GM06990 (cell line): ENCODE results near the gene SCYGR8.

Experiments used
- DNase-seq: peaks from one replicate; pipeline ENCODE4 v3.0.0-alpha.2; 2011; ENCODE audit not compliant: insufficient read length; ENCODE audit errors: extremely low read depth
- H3K27me3 ChIP-seq: replicated peaks from 2 replicates; pipeline ENCODE4 v1.6.0; 2011; ENCODE audit warnings: low read length; ENCODE audit not compliant: control insufficient read depth, insufficient read depth
- H3K36me3 ChIP-seq: 2 replicates; pipeline ENCODE4 v1.5.1; 2011; ENCODE audit warnings: low read length; ENCODE audit not compliant: control insufficient read depth, insufficient read depth
- H3K4me3 ChIP-seq: replicated peaks from 2 replicates; pipeline ENCODE4 v1.5.1; 2011; ENCODE audit warnings: low read depth, mild to moderate bottlenecking, control low read depth, low read length
- TF ChIP-seq, protein P1 (sequence below): IDR thresholded peaks from 2 replicates; pipeline ENCODE4 v1.5.1; 2011; ENCODE audit warnings: low read length, control low read depth, mild to moderate bottlenecking, inconsistent platforms; ENCODE audit not compliant: insufficient read depth, poor library complexity, severe bottlenecking

SCYGR8 gene

DNA sequence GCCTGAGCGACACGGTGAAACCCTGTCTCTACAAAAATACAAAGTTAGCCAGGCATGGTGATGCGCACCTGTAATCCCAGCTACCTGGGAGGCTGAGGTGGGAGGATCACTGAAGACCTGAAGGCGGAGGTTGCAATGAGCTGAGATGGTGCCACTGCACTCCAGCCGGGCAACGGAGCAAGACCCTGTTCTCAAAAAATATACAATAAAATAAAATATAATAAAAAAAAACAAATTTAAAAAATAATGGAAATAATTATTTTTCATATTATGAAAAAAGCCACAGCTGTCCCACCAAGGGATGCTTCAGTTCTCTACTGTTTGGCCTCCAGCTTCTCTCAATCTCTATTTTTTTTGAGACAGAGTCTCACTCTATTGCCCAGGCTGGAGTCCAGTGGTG lies 38.3 kb upstream of the SCYGR8 start:
- no peaks in the 10 kb centered on the region for H3K36me3 ChIP-seq
- TF ChIP-seq, protein P1, sequence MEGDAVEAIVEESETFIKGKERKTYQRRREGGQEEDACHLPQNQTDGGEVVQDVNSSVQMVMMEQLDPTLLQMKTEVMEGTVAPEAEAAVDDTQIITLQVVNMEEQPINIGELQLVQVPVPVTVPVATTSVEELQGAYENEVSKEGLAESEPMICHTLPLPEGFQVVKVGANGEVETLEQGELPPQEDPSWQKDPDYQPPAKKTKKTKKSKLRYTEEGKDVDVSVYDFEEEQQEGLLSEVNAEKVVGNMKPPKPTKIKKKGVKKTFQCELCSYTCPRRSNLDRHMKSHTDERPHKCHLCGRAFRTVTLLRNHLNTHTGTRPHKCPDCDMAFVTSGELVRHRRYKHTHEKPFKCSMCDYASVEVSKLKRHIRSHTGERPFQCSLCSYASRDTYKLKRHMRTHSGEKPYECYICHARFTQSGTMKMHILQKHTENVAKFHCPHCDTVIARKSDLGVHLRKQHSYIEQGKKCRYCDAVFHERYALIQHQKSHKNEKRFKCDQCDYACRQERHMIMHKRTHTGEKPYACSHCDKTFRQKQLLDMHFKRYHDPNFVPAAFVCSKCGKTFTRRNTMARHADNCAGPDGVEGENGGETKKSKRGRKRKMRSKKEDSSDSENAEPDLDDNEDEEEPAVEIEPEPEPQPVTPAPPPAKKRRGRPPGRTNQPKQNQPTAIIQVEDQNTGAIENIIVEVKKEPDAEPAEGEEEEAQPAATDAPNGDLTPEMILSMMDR, result no peak
- H3K27me3 ChIP-seq, result no peaks in the 10 kb centered on the region
- DNase-seq, result no peak
- H3K4me3 ChIP-seq, result no peak overlapping the region

- H3K4me3 ChIP-seq, result no peak overlapping the region
- no peak for DNase-seq
- TF ChIP-seq, protein P1, result no peak
- H3K27me3 ChIP-seq, result no peaks in the 10 kb centered on the region
- H3K36me3 ChIP-seq, result no peaks in the 10 kb centered on the region
Measured at GRCh38 chr2:227710986-227711385, 34.7 kb upstream of the SCYGR8 start.

DNA sequence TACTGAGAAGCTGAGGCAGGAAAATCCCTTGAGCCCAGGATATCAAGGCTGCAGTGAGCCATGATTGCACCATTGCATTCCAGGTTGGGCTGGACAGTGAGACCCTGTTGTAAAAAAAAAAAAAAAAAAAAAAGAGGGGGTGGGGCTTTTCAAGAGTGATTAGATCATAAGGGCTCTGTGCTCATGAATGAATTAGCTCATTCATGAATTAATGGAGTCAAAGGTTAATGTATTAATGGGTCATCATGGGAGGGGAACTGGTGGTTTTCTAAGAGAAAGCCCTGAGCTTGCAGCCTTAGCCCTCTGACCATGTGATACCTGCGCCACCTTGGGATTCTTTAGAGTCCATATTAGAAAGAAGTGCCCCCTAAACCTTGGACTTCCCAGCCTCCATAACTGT lies 32.4 kb upstream of the SCYGR8 start:
- no peaks in the 10 kb centered on the region for H3K36me3 ChIP-seq
- H3K4me3 ChIP-seq, result no peak overlapping the region
- H3K27me3 ChIP-seq, result no peaks in the 10 kb centered on the region
- DNase-seq, result no peak
- TF ChIP-seq, protein P1, result no peak

GRCh38 chr2:227716501-227716900 lies 29.2 kb upstream of the SCYGR8 start:
- no peaks in the 10 kb centered on the region for H3K27me3 ChIP-seq
- TF ChIP-seq, protein P1, result no peak
- no peak for DNase-seq
- no peaks in the 10 kb centered on the region for H3K36me3 ChIP-seq
- H3K4me3 ChIP-seq, result no peak overlapping the region

DNA sequence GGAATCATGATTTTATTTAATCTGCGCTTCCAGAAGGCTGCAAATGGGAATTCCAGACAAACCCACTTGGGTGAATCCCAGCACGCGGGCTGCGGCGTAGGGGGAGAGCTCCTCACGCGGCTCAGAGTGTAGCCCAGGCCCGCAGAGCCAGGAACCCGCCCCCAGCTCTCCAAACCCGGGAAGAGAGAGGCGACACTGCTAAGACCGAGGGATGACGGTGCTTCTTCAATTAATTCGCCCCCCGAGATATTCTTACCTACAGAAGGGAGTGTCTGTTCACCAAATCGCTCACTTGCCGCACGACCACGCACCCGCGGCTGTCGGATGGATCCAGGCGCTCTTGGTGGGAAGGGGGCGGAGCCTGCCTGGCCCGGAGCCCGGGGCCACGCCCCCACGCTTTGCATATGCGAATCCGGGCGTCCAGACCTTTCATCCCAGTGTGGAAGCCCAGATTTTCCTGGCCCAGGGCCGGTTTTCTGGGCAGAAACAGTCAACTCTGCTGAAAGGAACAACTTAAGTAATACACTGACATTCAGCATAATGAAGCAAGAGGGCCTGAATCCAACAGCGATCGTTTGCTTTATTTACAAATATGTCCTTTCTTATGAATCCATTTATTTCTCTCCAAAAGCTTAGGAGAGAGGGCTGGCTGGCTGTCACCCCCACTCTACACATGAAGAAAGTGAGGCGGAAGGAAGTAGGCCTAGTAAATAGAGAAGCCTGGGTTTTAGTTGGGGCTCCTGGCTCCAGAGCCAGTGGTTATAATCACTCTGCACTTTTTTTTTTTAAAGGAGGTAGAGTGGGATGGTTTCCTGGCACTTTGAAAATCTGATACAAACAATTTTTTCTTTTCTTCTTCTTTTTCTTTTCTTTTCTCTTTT lies 27.8 kb upstream of the SCYGR8 start, which contains the start of gene SLC19A3:
Gene SLC19A3, minus strand, starts transcription at position 342 of the 881 bp plus-strand sequence. CDS start 15,710 bp downstream, outside the sequence.
- no peaks in the 10 kb centered on the region for H3K36me3 ChIP-seq
- H3K27me3 ChIP-seq, result no peaks in the 10 kb centered on the region
- H3K4me3 ChIP-seq, result no peak within 1 kb of the TSS
- TF ChIP-seq, protein P1, result no peak
- DNase-seq, result peak; percentile 9
